Endodermal cell (in vitro differentiated cells): ENCODE results near the gene DLGAP3. TPM values are rescaled to one million over a fixed set of nuclear protein-coding genes. Genes with fewer than 3 reads are reported as not detected.
A peak's percentile ranks its signal among the peaks of the same experiment; 100 is the strongest.

ENCODE experiments used
- DNase-seq: peaks from one replicate; pipeline ENCODE4 v3.0.0-alpha.2; 2017
- H3K27ac ChIP-seq: 2 replicates; pipeline ENCODE4 v1.5.1; 2013; ENCODE audit warnings: mild to moderate bottlenecking, low read depth, low read length, moderate library complexity
- H3K27me3 ChIP-seq: 2 replicates; pipeline ENCODE4 v1.6.1; 2013; ENCODE audit warnings: mild to moderate bottlenecking, low read length, moderate library complexity; ENCODE audit not compliant: insufficient read depth, control insufficient read depth, poor library complexity, severe bottlenecking
- H3K36me3 ChIP-seq: 2 replicates; pipeline ENCODE4 v1.7.0; 2013; ENCODE audit warnings: mild to moderate bottlenecking, low read length, moderate library complexity; ENCODE audit not compliant: control insufficient read depth, insufficient read depth
- H3K4me1 ChIP-seq: one replicate; pipeline ENCODE4 v1.7.0; 2013; ENCODE audit warnings: low read length; ENCODE audit not compliant: control insufficient read depth, insufficient read depth
- H3K4me3 ChIP-seq: 2 replicates; pipeline ENCODE4 v1.5.1; 2013; ENCODE audit warnings: mild to moderate bottlenecking, low read length, moderate library complexity
- H3K9ac ChIP-seq: 2 replicates; pipeline ENCODE4 v1.6.1; 2013; ENCODE audit warnings: mild to moderate bottlenecking, low read length, moderate library complexity; ENCODE audit not compliant: poor library complexity, severe bottlenecking; ENCODE audit errors: extremely low read depth
- H3K9me3 ChIP-seq: 2 replicates; pipeline ENCODE4 v1.6.1; 2013; ENCODE audit warnings: mild to moderate bottlenecking, low read length, moderate library complexity; ENCODE audit not compliant: control insufficient read depth
- H3K27ac Mint-ChIP-seq: 2 replicates; pipeline ENCODE4 v1.8.0; 2020; ENCODE audit warnings: mixed read lengths
- H3K27me3 Mint-ChIP-seq: 2 replicates; pipeline ENCODE4 v1.8.0; 2021; ENCODE audit warnings: mild to moderate bottlenecking, mixed read lengths; ENCODE audit not compliant: insufficient read depth
- H3K36me3 Mint-ChIP-seq: 2 replicates; pipeline ENCODE4 v1.8.0; 2020; ENCODE audit warnings: low read depth, mixed read lengths
- H3K4me1 Mint-ChIP-seq: 2 replicates; pipeline ENCODE4 v1.8.0; 2020; ENCODE audit warnings: mixed read lengths
- H3K4me3 Mint-ChIP-seq: 2 replicates; pipeline ENCODE4 v1.8.0; 2020; ENCODE audit warnings: mild to moderate bottlenecking, moderate library complexity, mixed read lengths
- H3K9me3 Mint-ChIP-seq: 2 replicates; pipeline ENCODE4 v1.8.0; 2020; ENCODE audit warnings: mild to moderate bottlenecking, mixed read lengths
- CTCF ChIP-seq: fragments of 200-600 bp; sonication (generic); conservative IDR thresholded peaks from 2 replicates; pipeline ENCODE4 v1.5.0; 2021; ENCODE audit warnings: antibody characterized with exemption, mild to moderate bottlenecking
- WGBS, 2 experiments: methylation state at CpG; one replicate each; pipeline versions ENCODE4 v1.1.5 to v1.1.7; 2013; ENCODE audit warnings: missing lambda C conversion rate in 2 of 2, mixed read lengths in 1 of 2; ENCODE audit not compliant: insufficient coverage in 1 of 2, insufficient read length in 1 of 2; 5-methylcytosine and 5-hydroxymethylcytosine counted together
- total RNA-seq, 2 donors: library from RNA; stranded (reverse); fragmentation: NEBNext Ultra II Directional in 1 of 2; extraction: Animal tissue kit (Norgen Biotek cat#: 25700) in 1 of 2; gene quantifications; 2 replicates in 1 of 2; 3 replicates in 1 of 2; pipeline ENCODE4 v1.2.1, GENCODE V29; 2021

Gene DLGAP3
- total RNA-seq, 2 donors from 2014 or later: 4.4 to 4.6 TPM

- Mint-ChIP-seq H3K27ac (no peak overlapping the region), H3K27me3 (peaks cover 2% of the 10 kb centered on the region)
Measured at GRCh38 chr1:34911465-34911864, 18.0 kb downstream of the DLGAP3 start.

GRCh38 chr1:34910425-34910824 lies 19.0 kb downstream of the DLGAP3 start:
- no peak overlapping the region for H3K9ac ChIP-seq

More at GRCh38 chr1:34911465-34911864, 18.0 kb downstream of the DLGAP3 start:
- Histone ChIP-seq H3K9ac (no peak overlapping the region), H3K36me3 (no peaks in the 10 kb centered on the region), H3K27me3 (no peaks in the 10 kb centered on the region), H3K9me3 (no peaks in the 10 kb centered on the region), H3K4me1 (no peaks in the 10 kb centered on the region), H3K4me3 (no peak overlapping the region), H3K27ac (no peak overlapping the region)
- no peak for TF ChIP-seq CTCF
- H3K4me3 Mint-ChIP-seq: no peak overlapping the region
- no peaks in the 10 kb centered on the region for H3K4me1 Mint-ChIP-seq
- H3K36me3 Mint-ChIP-seq: no peaks in the 10 kb centered on the region
- no peaks in the 10 kb centered on the region for H3K9me3 Mint-ChIP-seq
- 89 to 91% methylated on average over 5 to 8 of the region's 8 CpGs for WGBS, 2 experiments
- no peak for DNase-seq

GRCh38 chr1:34908369-34908768 lies 21.1 kb downstream of the DLGAP3 start:
- Mint-ChIP-seq H3K4me3 (no peak overlapping the region), H3K27me3 (peaks cover 2% of the 10 kb centered on the region), H3K27ac (no peak overlapping the region), H3K36me3 (no peaks in the 10 kb centered on the region), H3K9me3 (no peaks in the 10 kb centered on the region), H3K4me1 (no peaks in the 10 kb centered on the region)
- Histone ChIP-seq H3K4me3 (no peak overlapping the region), H3K9me3 (no peaks in the 10 kb centered on the region), H3K27me3 (no peaks in the 10 kb centered on the region), H3K9ac (no peak overlapping the region), H3K27ac (no peak overlapping the region), H3K36me3 (no peaks in the 10 kb centered on the region), H3K4me1 (no peaks in the 10 kb centered on the region)
- WGBS, 2 experiments: 77 to 84% methylated on average over 3 of the region's 3 CpGs
- no peak for DNase-seq
- TF ChIP-seq CTCF: no peak

More at GRCh38 chr1:34910425-34910824, 19.0 kb downstream of the DLGAP3 start:
- H3K36me3 ChIP-seq: no peaks in the 10 kb centered on the region
- Mint-ChIP-seq H3K9me3 (no peaks in the 10 kb centered on the region), H3K27me3 (peaks cover 2% of the 10 kb centered on the region), H3K27ac (no peak overlapping the region), H3K4me3 (no peak overlapping the region), H3K36me3 (no peaks in the 10 kb centered on the region), H3K4me1 (no peaks in the 10 kb centered on the region)
- TF ChIP-seq CTCF: no peak
- no peaks in the 10 kb centered on the region for H3K9me3 ChIP-seq
- DNase-seq: peak; percentile 21
- H3K27ac ChIP-seq: no peak overlapping the region
- H3K27me3 ChIP-seq: no peaks in the 10 kb centered on the region
- no peaks in the 10 kb centered on the region for H3K4me1 ChIP-seq
- H3K4me3 ChIP-seq: no peak overlapping the region
- WGBS, 2 experiments: 78 to 85% methylated on average over 4 of the region's 4 CpGs
